B cell (primary cell): Measurements from ENCODE around the gene AGBL4.

Experiments used
- EZH2 ChIP-seq: IDR thresholded peaks from 2 replicates; pipeline ENCODE4 v1.6.1; 2012; ENCODE audit warnings: borderline replicate concordance, low read depth, mild to moderate bottlenecking, moderate library complexity, low read length; ENCODE audit not compliant: insufficient read depth, poor library complexity, severe bottlenecking
- TF ChIP-seq, protein P1 (sequence below): fragments of 200-600 bp; IDR thresholded peaks from one replicate; pipeline ENCODE4 v1.8.0; 2022; ENCODE audit warnings: antibody characterized with exemption, mild to moderate bottlenecking

DNA sequence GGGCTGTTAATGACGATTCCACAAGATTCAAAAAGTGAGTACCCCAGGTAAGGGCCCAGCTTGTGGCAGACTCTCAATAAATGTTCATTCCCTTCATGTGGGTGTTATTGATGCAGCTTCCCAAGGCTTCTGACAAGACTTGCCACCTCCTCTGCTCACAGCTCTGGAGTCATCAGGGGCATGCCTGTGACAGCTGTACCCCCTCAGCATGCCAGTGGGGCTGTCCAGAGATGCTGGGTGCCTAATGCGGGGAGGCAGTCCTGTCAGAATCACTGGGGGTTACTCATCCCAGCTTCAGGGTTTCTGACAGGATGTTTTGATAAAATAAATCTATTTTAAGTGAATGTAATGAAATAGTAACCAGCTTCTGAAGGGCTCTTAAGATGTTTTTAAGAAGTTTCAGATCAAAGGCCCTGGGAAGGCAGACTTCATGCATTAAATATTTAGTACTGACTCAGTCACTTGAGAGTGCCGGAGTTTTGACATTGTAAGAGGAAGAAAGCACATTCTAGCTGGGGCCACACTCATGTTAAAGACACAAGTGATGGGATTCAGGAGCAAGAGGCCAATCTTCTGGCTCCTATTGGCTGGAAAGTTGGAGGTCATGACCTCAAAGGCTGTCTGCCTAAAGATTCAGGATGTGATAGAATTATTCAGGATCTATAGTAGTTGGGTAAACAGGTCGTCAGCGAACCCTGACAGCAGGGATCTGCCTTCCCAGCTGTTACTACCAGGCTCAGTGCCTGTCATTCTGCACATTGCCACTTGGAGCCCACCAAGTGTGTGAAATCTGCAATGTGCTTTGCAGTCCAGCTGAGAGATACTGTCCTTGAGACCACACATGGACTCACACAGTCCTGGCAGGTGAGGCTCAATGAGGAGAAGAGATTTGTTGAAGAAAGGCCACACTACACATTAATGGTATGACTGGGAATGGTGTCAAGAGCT, 1007.5 kb downstream of the AGBL4 start:
- TF ChIP-seq, protein P1, sequence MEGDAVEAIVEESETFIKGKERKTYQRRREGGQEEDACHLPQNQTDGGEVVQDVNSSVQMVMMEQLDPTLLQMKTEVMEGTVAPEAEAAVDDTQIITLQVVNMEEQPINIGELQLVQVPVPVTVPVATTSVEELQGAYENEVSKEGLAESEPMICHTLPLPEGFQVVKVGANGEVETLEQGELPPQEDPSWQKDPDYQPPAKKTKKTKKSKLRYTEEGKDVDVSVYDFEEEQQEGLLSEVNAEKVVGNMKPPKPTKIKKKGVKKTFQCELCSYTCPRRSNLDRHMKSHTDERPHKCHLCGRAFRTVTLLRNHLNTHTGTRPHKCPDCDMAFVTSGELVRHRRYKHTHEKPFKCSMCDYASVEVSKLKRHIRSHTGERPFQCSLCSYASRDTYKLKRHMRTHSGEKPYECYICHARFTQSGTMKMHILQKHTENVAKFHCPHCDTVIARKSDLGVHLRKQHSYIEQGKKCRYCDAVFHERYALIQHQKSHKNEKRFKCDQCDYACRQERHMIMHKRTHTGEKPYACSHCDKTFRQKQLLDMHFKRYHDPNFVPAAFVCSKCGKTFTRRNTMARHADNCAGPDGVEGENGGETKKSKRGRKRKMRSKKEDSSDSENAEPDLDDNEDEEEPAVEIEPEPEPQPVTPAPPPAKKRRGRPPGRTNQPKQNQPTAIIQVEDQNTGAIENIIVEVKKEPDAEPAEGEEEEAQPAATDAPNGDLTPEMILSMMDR: no peak
- TF ChIP-seq EZH2: no peak
